Neural progenitor cell (in vitro differentiated cells): ENCODE data around the gene ZDHHC17.

ENCODE experiments used
- CTCF ChIP-seq: fragments of 200-600 bp; sonication (generic); IDR thresholded peaks from 2 replicates; pipeline ENCODE4 v1.5.1; 2017; ENCODE audit warnings: antibody characterized with exemption, mild to moderate bottlenecking
- EZH2phosphoT487 ChIP-seq: fragments of 200-600 bp; sonication (generic); IDR thresholded peaks from 2 replicates; pipeline ENCODE4 v1.6.1; 2017; ENCODE audit warnings: antibody characterized with exemption

- TF ChIP-seq CTCF (no peak), EZH2phosphoT487 (no peak)
Measured at GRCh38 chr12:76786986-76787385, 23.1 kb downstream of the ZDHHC17 start.
